22Rv1 (cell line): ENCODE measurements around the gene CAMK2N1.

Experiments
- ZFX ChIP-seq: fragments of 450-650 bp; IDR thresholded peaks from 2 replicates; pipeline ENCODE4 v1.6.1; 2017; ENCODE audit warnings: antibody characterized with exemption, borderline replicate concordance
- TF ChIP-seq, protein P1 (sequence below): fragments of 450-650 bp; IDR thresholded peaks from 2 replicates; pipeline ENCODE4 v1.5.1; 2017; ENCODE audit warnings: mild to moderate bottlenecking

DNA sequence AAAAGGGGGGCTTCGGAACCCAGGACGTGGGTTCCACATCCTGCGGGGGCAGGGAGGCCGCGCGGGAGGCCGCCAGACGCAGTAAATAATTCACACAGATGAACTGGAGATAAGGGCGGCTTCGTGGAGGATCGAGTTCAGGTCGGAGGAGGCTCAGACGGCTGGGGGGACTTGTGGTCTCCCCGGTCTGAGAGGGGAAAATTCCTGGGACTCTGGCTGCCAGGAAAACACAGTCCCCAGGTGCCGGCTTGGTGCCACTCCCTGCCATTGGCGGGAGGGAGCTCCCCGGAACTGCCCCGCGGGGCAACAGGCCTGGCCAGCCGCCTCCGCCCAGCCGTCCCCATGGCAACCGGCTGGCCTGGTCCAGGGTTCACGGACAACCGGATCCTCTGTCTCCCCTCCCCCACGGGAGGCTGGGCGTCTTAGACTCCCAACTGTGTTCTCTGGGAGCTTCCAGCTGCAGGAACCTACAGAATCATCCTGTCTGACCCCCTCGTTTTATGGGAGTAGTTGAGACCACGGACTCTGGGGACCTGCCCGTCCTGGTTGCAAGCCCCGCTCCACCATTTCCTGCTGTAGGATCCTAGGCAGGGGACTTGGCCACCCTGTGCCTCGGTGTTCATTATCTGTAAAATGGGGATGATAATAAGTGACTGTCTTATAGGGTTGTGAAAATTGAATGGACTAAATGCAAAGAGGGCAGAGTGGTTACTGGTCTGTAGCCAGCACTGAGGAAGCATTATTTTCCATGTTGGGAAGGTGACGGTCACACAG is 9.6 kb downstream of the CAMK2N1 start:
- TF ChIP-seq, protein P1, sequence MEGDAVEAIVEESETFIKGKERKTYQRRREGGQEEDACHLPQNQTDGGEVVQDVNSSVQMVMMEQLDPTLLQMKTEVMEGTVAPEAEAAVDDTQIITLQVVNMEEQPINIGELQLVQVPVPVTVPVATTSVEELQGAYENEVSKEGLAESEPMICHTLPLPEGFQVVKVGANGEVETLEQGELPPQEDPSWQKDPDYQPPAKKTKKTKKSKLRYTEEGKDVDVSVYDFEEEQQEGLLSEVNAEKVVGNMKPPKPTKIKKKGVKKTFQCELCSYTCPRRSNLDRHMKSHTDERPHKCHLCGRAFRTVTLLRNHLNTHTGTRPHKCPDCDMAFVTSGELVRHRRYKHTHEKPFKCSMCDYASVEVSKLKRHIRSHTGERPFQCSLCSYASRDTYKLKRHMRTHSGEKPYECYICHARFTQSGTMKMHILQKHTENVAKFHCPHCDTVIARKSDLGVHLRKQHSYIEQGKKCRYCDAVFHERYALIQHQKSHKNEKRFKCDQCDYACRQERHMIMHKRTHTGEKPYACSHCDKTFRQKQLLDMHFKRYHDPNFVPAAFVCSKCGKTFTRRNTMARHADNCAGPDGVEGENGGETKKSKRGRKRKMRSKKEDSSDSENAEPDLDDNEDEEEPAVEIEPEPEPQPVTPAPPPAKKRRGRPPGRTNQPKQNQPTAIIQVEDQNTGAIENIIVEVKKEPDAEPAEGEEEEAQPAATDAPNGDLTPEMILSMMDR = no peak
- TF ChIP-seq ZFX = no peak
